Bronchial epithelial cell (primary cell): ENCODE results near the gene SDK2. TPM values are rescaled to one million over a fixed set of nuclear protein-coding genes. Genes with fewer than 3 reads are reported as not detected.

Source experiments
- DNase-seq: peaks from one replicate; pipeline ENCODE4 v3.0.0-alpha.2; 2010; ENCODE audit warnings: low read depth
- FAIRE-seq: peaks from 2 replicates; lab custom pipeline; 2011; peaks lifted over from hg19 to GRCh38; lab: Jason Lieb, UNC
- H3K27me3 ChIP-seq: 2 replicates; pipeline ENCODE4 v1.5.1; 2011; ENCODE audit warnings: low read length; ENCODE audit not compliant: control insufficient read depth, insufficient read depth
- H3K36me3 ChIP-seq: 2 replicates; pipeline ENCODE4 v1.5.1; 2011; ENCODE audit warnings: low read length; ENCODE audit not compliant: control insufficient read depth, insufficient read depth
- H3K4me3 ChIP-seq: 2 replicates; pipeline ENCODE4 v1.5.1; 2011; ENCODE audit warnings: mild to moderate bottlenecking, low read depth, low read length, control low read depth
- CTCF ChIP-seq: IDR thresholded peaks from 2 replicates; pipeline ENCODE4 v1.5.1; 2011; ENCODE audit warnings: mild to moderate bottlenecking, moderate library complexity, low read length, control low read depth, inconsistent platforms; ENCODE audit not compliant: insufficient read depth, severe bottlenecking
- total RNA-seq: library from RNA; depleted of rRNA; stranded (reverse); fragments of >200 nt; gene quantifications from 2 replicates; pipeline ENCODE4 v1.2.1, GENCODE V29; 2014

SDK2 gene
- total RNA-seq, 1 donor from 2014 or later, result 2.1 TPM

GRCh38 chr17:73301369-73301768, 342.9 kb downstream of the SDK2 start:
- TF ChIP-seq CTCF, result no peak
- FAIRE-seq, result no peak

GRCh38 chr17:73300392-73300791, 343.9 kb downstream of the SDK2 start:
- TF ChIP-seq CTCF, result no peak
- H3K36me3 ChIP-seq, result peaks cover 8% of the 10 kb centered on the region
- no peaks in the 10 kb centered on the region for H3K27me3 ChIP-seq
- no peak for DNase-seq
- FAIRE-seq, result no peak
- H3K4me3 ChIP-seq, result no peak overlapping the region

More at GRCh38 chr17:73301369-73301768, 342.9 kb downstream of the SDK2 start:
- H3K27me3 ChIP-seq, result no peaks in the 10 kb centered on the region
- H3K36me3 ChIP-seq, result peaks cover 7% of the 10 kb centered on the region
- no peak overlapping the region for H3K4me3 ChIP-seq
- DNase-seq, result no peak

- FAIRE-seq, result no peak
These were observed 346.0 kb downstream of the SDK2 start for GRCh38 chr17:73297934-73298861.

GRCh38 chr17:73293480-73293911, 350.7 kb downstream of the SDK2 start:
- no peaks in the 10 kb centered on the region for H3K27me3 ChIP-seq
- DNase-seq (peak; percentile 75), FAIRE-seq (peak; percentile 52)
- peaks cover 8% of the 10 kb centered on the region for H3K36me3 ChIP-seq
- H3K4me3 ChIP-seq, result no peak overlapping the region
- TF ChIP-seq CTCF, result no peak

More at GRCh38 chr17:73297934-73298861, 346.0 kb downstream of the SDK2 start:
- no peak for DNase-seq
- Histone ChIP-seq H3K27me3 (no peaks in the 10 kb centered on the region), H3K4me3 (no peak overlapping the region), H3K36me3 (peaks cover 10% of the 10 kb centered on the region)
- no peak for TF ChIP-seq CTCF

- FAIRE-seq, result no peak
These were observed 351.2 kb downstream of the SDK2 start for GRCh38 chr17:73293031-73293430.

More at GRCh38 chr17:73293031-73293430, 351.2 kb downstream of the SDK2 start:
- no peaks in the 10 kb centered on the region for H3K27me3 ChIP-seq
- DNase-seq, result no peak
- TF ChIP-seq CTCF, result no peak
- H3K36me3 ChIP-seq, result peaks cover 4% of the 10 kb centered on the region
- no peak overlapping the region for H3K4me3 ChIP-seq
